Hepatocyte (in vitro differentiated cells): ENCODE measurements around the gene DLX5. TPM values are rescaled to one million over a fixed set of nuclear protein-coding genes. Genes with fewer than 3 reads are reported as not detected.

Experiments
- DNase-seq: peaks from one replicate; pipeline ENCODE4 v3.0.0-alpha.2; 2016; ENCODE audit warnings: low spot score
- H2AFZ ChIP-seq: fragments of 200-600 bp; sonication (generic); 2 replicates; pipeline ENCODE4 v1.6.0; 2016; ENCODE audit warnings: antibody characterized with exemption, mild to moderate bottlenecking
- H3K27ac ChIP-seq: fragments of 200-600 bp; sonication (generic); 2 replicates; pipeline ENCODE4 v1.5.1; 2016; ENCODE audit warnings: mild to moderate bottlenecking
- H3K27me3 ChIP-seq: fragments of 200-600 bp; sonication (generic); 2 replicates; pipeline ENCODE4 v1.6.1; 2016
- H3K36me3 ChIP-seq: fragments of 200-600 bp; sonication (generic); replicated peaks from 2 replicates; pipeline ENCODE4 v1.5.1; 2016; ENCODE audit warnings: low read depth; ENCODE audit not compliant: insufficient read depth
- H3K4me1 ChIP-seq: fragments of 200-600 bp; sonication (generic); 2 replicates; pipeline ENCODE4 v1.5.1; 2016; ENCODE audit warnings: mild to moderate bottlenecking, moderate library complexity; ENCODE audit not compliant: insufficient read depth
- H3K4me2 ChIP-seq: fragments of 200-600 bp; sonication (generic); 2 replicates; pipeline ENCODE4 v1.6.0; 2016
- H3K4me3 ChIP-seq: fragments of 200-600 bp; sonication (generic); 2 replicates; pipeline ENCODE4 v1.5.1; 2016; ENCODE audit warnings: mild to moderate bottlenecking
- H3K79me2 ChIP-seq: fragments of 200-600 bp; sonication (generic); 2 replicates; pipeline ENCODE4 v1.6.0; 2017; ENCODE audit warnings: mild to moderate bottlenecking
- H3K9me2 ChIP-seq: fragments of 200-600 bp; sonication (generic); replicated peaks from 2 replicates; pipeline ENCODE4 v1.6.0; 2017; ENCODE audit warnings: mild to moderate bottlenecking; ENCODE audit not compliant: insufficient read depth
- H3K9me3 ChIP-seq: fragments of 200-600 bp; sonication (generic); 2 replicates; pipeline ENCODE4 v1.5.1; 2016; ENCODE audit warnings: low read depth, mild to moderate bottlenecking
- H4K20me1 ChIP-seq: fragments of 200-600 bp; sonication (generic); 2 replicates; pipeline ENCODE4 v1.6.0; 2016; ENCODE audit warnings: mild to moderate bottlenecking; ENCODE audit not compliant: insufficient read depth, poor library complexity, severe bottlenecking
- EZH2 ChIP-seq: fragments of 200-600 bp; sonication (generic); IDR thresholded peaks from 2 replicates; pipeline ENCODE4 v1.6.1; 2016; ENCODE audit warnings: antibody characterized with exemption, mild to moderate bottlenecking, borderline replicate concordance
- EZH2phosphoT487 ChIP-seq: fragments of 200-600 bp; sonication (generic); IDR thresholded peaks from one replicate; pipeline ENCODE4 v1.6.1; 2018; ENCODE audit warnings: antibody characterized with exemption, mild to moderate bottlenecking, low read depth, moderate library complexity; ENCODE audit not compliant: unreplicated experiment, severe bottlenecking
- WGBS: methylation state at CpG from one replicate; pipeline ENCODE4 v1.1.6; 2016; ENCODE audit warnings: low lambda C conversion rate; ENCODE audit errors: missing lambda C conversion rate; 5-methylcytosine and 5-hydroxymethylcytosine counted together
- polyA plus RNA-seq: library from polyadenylated mRNA; unstranded; fragments of >200 nt; fragmentation: Nextera tagmentation; extraction: Ambion mirVana; gene quantifications from 2 replicates; pipeline ENCODE4 v1.2.1, GENCODE V29; 2016
- total RNA-seq: library from RNA; depleted of rRNA; stranded (reverse); fragments of >200 nt; gene quantifications from 2 replicates; pipeline ENCODE4 v1.2.3, GENCODE V29; 2014
- TF ChIP-seq, protein P1 (sequence below): fragments of 200-600 bp; sonication (generic); IDR thresholded peaks from 2 replicates; pipeline ENCODE4 v1.5.1; 2016; ENCODE audit warnings: antibody characterized with exemption, mild to moderate bottlenecking; ENCODE audit not compliant: poor library complexity

Gene DLX5
- total and polyA plus RNA-seq, 2 experiments from 2014 or later = 5.0 to 22.1 TPM

DNA sequence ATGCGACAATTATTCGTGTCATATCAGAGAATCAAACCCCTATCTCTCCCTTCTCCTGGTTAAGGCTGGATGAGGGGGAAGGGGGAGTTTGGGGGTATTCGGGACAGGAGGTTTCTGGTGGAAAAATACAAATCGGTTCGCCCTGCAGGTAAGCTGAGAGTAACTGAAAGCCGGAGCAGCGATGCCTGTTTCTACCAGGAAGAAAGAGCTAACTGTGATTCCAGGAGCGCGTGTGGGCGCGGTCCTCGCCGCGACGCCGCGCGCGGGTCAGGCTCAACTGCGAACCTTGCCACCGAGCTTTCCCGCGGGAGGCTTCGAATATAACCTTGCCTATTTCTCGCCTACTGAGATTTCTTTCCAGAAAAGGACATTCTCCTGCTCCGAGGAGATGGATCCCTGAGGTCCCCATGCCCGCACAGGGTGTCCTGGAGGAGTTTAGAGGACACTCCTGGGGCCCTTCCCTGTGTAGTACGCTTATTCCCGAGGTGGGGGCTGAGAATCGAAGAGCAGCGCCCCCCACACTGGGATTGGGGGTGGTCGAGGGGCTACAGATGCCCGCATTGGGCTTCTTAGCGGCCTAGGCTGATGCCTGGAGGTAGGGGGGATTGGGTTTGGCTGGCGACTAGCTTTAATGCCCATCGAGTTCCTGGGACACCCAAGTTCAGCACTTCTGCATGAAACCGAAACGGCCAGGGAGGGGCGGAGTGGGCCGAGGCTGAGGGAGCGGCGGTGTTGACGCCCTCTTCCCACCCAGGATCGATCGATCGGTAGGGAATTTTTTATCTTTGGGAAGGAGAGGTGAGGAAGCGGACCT is 32.2 kb downstream of the DLX5 start:
- Histone ChIP-seq H3K9me2 (no peaks in the 10 kb centered on the region), H3K27ac (no peak overlapping the region), H3K4me2 (peak overlapping the region; percentile 37), H4K20me1 (no peaks in the 10 kb centered on the region), H3K36me3 (no peaks in the 10 kb centered on the region), H3K79me2 (no peaks in the 10 kb centered on the region), H3K4me3 (no peak overlapping the region), H3K9me3 (no peaks in the 10 kb centered on the region), H2AFZ (no peak overlapping the region), H3K4me1 (peaks cover 5% of the 10 kb centered on the region), H3K27me3 (peaks cover 98% of the 10 kb centered on the region)
- 11% methylated on average over 47 of the region's 47 CpGs for WGBS
- no peak for DNase-seq
- TF ChIP-seq EZH2 (peak; percentile 98), EZH2phosphoT487 (peak; percentile 23)
- TF ChIP-seq, protein P1, sequence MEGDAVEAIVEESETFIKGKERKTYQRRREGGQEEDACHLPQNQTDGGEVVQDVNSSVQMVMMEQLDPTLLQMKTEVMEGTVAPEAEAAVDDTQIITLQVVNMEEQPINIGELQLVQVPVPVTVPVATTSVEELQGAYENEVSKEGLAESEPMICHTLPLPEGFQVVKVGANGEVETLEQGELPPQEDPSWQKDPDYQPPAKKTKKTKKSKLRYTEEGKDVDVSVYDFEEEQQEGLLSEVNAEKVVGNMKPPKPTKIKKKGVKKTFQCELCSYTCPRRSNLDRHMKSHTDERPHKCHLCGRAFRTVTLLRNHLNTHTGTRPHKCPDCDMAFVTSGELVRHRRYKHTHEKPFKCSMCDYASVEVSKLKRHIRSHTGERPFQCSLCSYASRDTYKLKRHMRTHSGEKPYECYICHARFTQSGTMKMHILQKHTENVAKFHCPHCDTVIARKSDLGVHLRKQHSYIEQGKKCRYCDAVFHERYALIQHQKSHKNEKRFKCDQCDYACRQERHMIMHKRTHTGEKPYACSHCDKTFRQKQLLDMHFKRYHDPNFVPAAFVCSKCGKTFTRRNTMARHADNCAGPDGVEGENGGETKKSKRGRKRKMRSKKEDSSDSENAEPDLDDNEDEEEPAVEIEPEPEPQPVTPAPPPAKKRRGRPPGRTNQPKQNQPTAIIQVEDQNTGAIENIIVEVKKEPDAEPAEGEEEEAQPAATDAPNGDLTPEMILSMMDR = no peak

DNA sequence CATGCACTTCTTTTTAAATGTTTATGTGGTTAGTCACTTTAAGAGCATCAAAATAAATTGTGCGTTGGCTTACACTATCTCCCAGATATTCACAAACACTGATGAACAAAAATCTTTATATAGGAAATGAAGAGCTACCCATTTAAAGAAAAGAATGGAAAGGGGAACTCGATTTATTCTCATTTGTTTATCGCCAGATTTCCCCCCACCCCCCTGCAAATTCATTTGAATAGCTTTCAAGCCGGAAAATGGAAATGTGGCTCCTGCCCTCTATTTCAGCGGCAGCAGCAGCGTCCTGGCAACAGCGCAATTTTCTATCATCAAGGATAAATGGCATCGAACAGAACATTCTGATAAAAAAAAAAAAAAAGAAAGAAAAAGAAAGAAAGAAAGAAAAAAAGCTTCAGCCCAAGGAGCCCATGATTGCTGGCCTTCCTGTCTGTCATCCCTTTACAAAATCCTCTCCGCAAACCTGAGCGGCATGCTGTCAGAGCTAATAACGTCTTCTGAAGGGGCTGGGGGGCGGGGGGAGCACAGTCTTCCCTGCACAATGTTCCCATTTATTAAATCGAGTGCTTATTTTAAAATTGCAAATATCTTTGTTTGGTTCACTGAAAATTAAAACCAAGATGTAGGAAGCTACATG is 33.0 kb downstream of the DLX5 start:
- H3K27ac ChIP-seq = no peak overlapping the region
- no peak overlapping the region for H2AFZ ChIP-seq
- no peak overlapping the region for H3K4me3 ChIP-seq
- H3K27me3 ChIP-seq = peaks cover 98% of the 10 kb centered on the region
- peaks cover 5% of the 10 kb centered on the region for H3K4me1 ChIP-seq
- no peaks in the 10 kb centered on the region for H3K36me3 ChIP-seq
- no peaks in the 10 kb centered on the region for H3K9me3 ChIP-seq
- no peaks in the 10 kb centered on the region for H3K79me2 ChIP-seq
- H4K20me1 ChIP-seq = no peaks in the 10 kb centered on the region
- peak overlapping the region; percentile 37 for H3K4me2 ChIP-seq
- no peak for DNase-seq
- TF ChIP-seq, protein P1 = no peak
- TF ChIP-seq EZH2phosphoT487 = no peak
- no peak for TF ChIP-seq EZH2
- WGBS = 18% methylated on average over 13 of the region's 13 CpGs
- no peaks in the 10 kb centered on the region for H3K9me2 ChIP-seq

DNA sequence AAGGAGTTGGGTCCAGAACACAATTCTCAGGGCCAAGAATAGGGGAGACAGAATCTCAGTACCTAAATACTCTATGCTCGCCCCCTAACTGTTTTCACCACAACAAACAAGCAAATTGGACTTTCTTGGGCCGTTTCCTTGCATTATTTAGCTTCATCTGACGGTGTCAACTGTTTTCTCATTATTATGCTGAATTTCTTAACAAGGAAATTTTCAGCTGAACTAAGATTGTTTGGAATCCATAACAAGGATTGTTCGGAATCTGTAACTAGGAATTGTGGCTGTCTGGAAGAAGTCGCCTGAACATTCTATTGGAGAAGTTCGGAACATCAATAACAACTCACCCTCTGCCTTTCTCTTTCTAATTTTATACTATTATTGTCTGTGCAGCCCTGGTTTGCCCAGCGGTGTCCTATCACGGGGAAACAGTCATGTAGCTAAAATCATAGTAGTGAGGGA is 34.7 kb downstream of the DLX5 start:
- Histone ChIP-seq H3K4me2 (no peak overlapping the region), H3K36me3 (no peaks in the 10 kb centered on the region), H4K20me1 (no peaks in the 10 kb centered on the region), H3K79me2 (no peaks in the 10 kb centered on the region), H3K4me1 (peaks cover 5% of the 10 kb centered on the region), H3K9me2 (no peaks in the 10 kb centered on the region), H3K27ac (no peak overlapping the region), H2AFZ (no peak overlapping the region), H3K27me3 (peaks cover 96% of the 10 kb centered on the region), H3K4me3 (no peak overlapping the region), H3K9me3 (no peaks in the 10 kb centered on the region)
- 34% methylated on average over 8 of the region's 8 CpGs for WGBS
- no peak for DNase-seq
- peak; percentile 22 for TF ChIP-seq EZH2
- TF ChIP-seq, protein P1 = no peak
